Stimulated activated CD4-positive, alpha-beta T cell treated with anti-CD3 and anti-CD28 coated beads, Interleukin-15, amount 100 ng/mL, for 24 hours (primary cell): Measurements from ENCODE around the gene MC1R.
"Not testable (repeated sequence)": the region's sequence is repeated elsewhere in the genome, so short reads cannot be mapped to it uniquely, and the experiment has no call there.

Experiments
- DNase-seq: peaks from one replicate; pipeline ENCODE4 v3.0.0-alpha.2; 2020

MC1R gene

DNA sequence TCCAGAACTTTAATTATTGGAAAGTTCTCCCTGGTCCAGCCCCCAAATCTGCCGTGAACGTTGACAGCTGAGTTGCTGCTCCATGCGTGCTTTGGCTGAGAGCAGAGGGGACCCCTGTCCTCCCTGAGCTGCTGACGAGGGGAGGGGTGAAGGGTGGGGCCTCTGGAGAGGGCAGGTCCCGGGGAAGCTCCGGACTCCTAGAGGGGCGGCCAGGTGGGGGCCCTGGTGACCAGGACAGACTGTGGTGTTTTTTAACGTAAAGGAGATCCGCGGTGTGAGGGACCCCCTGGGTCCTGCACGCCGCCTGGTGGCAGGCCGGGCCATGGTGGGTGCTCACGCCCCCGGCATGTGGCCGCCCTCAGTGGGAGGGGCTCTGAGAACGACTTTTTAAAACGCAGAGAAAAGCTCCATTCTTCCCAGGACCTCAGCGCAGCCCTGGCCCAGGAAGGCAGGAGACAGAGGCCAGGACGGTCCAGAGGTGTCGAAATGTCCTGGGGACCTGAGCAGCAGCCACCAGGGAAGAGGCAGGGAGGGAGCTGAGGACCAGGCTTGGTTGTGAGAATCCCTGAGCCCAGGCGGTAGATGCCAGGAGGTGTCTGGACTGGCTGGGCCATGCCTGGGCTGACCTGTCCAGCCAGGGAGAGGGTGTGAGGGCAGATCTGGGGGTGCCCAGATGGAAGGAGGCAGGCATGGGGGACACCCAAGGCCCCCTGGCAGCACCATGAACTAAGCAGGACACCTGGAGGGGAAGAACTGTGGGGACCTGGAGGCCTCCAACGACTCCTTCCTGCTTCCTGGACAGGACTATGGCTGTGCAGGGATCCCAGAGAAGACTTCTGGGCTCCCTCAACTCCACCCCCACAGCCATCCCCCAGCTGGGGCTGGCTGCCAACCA is at the start of gene MC1R:
Gene MC1R, plus strand, starts transcription at position 410 of the 895 bp plus-strand sequence. Its CDS starts 397 bp downstream, at position 807.
- peak; percentile 41 for DNase-seq

DNA sequence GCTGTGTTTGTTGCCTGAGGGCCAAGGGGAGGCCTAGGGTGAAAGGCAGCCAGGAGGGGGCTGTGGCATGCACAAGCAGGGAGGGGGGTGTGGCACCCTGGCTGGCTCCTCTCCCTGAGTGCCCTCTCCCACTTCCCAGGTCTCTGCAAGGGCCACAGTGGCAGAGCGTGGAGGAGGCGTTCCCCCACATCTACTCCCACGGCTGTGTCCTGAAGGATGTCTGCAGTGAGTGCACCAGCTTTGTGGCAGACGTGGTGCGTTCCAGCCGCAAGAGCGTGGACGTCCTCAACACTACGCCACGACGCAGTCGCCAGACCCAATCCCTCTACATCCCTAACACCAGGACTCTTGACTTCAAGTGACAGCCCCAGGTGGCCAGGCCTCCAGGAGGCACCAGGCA is 48.8 kb upstream of the MC1R start:
- DNase-seq = no peak

DNA sequence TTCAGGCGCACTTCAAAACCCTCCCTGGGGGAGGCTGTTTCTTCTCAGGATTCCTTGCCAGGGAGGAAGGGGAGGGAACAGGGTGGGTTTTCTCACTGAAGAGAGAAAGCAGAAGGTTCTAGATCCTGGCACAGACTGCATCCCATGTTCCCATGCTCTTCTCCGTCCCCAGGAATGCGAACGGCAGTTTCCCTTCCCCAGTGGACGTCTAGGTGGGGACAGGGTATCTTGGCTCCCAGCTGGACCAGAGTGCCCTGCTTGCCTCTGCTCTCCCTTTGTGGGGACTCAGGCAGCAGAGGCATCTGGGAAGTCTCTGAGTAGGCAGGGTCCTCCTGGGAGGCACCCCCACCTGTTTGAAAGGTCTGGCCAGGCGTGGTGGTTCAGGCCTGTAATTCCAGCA is 48.2 kb upstream of the MC1R start:
- no peak for DNase-seq

DNA sequence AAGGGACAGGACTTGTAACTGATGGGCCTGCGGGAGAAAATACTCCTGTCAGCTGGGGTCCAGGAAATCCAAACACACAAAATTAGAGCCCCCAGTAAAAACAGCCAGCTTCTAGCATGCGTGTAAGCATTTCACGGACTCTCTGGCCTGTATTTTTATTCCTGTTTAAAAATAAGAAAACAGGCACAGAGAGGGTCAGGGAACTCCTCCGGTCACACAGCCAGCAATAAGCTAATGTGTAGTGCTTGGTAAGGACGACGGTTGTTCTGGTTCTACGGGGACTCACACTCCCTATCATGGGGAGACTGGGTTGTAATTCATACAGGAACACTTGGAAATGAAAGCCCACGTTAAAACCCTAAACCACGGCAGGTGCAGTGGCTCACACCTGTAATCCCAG is 46.8 kb upstream of the MC1R start:
- DNase-seq = no peak

DNA sequence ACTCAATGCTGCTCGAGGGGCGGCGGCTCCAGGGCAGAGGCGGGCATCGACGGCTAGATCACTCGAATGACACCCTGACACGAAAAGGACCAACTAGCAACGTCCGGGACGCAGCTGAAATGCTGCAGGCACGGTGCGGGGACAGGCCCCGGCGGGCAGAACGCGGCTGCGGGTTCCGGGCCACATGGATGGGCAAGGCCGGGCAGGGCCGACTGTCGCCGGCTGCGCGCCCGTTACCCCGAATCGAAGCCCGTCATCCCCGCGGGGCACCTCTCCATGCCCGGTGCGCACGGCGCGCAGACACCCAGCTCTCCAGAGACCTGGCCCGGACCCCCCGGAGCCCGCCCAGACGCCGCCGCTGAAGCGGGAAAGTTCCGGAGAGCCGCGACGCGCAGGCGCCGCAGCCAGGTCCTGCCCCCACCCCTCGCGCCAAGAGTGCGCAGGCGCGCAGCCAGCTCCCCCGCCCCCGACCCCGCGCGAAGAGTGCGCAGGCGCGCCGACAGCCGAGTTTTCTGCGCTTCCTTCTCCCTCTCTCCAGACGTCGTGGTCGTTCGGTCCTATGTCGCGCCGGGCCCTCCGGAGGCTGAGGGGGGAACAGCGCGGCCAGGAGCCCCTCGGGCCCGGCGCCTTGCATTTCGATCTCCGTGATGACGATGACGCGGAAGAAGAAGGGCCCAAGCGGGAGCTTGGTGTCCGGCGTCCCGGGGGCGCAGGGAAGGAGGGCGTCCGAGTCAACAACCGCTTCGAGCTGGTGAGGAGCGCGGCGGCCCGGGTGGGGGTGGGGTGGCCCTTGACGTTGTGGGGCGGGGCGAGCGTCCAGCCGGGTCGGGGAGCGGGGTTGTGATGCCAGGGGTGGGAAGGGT is 45.3 kb upstream of the MC1R start, which contains the start of gene TCF25:
Gene TCF25, plus strand, starts transcription at position 484 of the 863 bp plus-strand sequence. Its CDS starts 76 bp downstream, at position 560.
- DNase-seq = peak; percentile 89

DNA sequence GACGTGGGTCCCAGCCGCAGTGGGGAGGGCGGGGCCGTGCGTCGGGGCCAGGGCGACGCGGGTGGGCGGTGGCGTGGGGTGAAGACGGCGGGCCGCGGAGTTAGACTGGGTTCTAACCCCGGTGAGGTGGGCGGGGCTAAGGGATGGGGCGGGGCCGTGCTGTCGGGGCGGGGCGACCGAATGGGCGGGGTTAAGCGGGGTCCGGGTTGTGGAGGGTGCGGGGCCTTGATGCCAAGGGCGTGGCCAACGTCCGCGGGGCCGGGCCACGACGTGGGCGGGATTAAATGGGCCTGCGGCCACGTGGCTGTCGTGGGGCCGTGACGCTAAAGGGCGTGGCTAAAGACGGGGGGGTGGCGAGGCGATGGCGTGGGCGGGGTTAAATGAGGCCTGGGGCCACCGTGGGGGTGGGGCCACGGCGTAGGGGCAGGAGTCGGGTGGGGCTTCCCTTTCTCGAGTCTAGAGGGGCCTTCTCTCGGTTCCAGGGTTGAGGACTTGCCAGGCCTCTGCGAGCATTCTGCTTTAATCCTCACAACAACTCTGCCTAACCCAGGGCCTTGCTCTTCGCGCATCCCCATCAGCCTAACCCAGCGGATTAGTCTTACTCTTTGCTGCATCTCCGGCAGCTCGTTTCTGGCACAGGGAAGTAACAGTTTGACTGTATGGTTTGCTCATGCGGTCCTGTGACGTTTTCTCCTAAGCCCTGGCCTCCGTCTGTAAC is 44.5 kb upstream of the MC1R start:
- DNase-seq = peak; percentile 97

DNA sequence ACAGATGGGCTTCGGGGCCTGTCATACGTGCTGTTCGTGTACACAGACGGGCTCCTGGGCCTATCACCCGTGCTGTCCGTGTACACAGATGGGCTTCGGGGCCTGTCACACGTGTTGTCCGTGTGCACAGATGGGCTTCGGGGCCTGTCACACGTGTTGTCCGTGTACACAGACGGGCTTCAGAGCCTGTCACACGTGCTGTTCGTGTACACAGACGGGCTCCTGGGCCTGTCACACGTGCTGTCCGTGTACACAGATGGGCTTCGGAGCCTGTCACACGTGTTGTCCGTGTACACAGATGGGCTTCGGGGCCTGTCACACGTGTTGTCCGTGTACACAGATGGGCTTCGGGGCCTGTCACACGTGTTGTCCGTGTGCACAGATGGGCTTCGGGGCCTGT is 39.5 kb upstream of the MC1R start:
- not testable (repeated sequence) for DNase-seq

DNA sequence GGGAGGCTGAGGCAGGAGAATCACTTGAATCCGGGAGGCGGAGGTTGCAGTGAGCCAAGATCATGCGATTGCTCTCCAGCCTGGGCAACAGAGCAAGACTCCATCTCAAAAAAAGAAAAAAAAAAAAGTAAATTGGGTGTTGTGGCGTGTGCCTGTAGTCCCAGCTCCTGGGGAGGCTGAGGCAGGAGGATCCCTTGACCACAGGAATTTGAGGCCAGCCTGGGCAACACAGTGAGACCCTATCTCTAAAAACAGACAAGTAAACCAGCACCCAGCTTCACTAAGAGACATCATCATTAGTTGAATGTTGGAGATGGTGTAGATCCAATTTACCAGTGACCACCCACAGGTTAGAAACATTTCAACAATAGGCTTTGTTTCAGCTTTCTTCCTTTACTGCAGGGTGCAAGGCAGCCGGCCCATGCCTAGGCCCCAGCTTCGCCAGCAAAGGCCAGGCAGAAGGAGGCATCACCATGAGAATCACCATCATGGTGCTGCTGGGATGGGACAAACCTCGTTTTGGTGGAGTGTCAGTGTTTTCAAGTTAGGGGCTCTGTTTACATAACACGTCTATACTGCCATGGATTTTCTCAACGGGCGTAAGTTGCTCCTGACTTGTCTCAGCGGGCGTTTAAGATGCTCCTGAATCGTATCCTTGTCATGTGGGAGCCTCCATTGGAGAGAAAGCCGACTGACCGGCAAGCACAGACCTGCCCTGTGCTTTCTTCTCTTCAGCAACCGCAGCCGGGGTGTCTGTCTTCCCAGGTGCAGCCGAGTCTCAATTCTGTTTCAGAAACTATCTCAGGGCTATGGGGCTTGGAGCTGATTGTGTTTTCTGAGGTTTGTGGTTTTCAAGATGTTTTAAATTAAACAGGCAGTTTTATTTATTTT is 37.9 kb upstream of the MC1R start:
- DNase-seq = no peak

DNA sequence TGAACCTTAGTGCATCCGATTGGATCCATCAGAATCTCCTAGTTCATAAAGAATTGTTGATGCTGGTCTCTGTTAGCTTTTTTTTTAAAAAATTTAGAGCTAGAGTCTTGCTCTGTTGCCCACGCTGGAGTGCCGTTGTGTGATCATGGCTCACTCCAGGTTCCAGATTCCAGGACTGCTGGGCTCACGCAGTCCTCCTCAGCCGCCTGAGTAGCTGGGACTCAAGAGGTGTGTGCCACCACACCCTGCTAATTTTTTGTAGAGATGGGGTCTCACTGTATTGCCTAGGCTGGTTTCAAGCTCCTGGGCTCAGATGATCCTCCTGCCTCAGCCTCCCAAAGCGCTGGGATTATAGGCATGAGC is 37.3 kb upstream of the MC1R start:
- DNase-seq = no peak

DNA sequence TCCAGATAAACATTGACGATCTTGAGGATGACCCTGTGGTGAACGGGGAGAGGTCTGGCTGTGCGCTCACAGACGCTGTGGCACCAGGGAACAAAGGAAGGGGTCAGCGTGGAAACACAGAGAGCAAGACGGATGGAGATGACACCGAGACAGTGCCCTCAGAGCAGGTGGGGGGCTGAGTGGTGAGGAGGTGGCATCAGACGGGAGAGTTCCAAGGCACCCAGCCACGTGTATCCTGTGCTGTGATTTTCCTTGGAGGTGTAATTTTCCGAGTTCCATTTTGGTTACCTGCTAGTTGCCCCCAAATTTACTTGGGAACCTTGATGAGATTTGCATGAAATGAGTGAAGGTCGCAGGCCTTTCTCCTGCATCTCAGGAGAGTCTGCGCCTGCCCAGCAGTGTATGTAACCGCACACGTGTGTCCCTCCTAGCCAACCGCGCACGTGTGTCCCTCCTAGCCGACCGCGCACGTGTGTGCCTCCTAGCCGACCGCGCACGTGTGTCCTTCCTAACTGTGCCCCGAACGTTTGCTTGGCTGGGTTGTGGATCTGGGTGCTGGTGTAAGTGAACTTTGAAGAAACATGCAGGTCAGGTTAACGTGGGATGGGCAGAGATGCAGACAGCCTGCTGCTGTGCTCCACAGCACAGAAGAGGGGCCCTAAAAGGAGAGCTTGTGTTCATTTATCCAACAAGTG is 35.2 kb upstream of the MC1R start:
- DNase-seq = no peak

DNA sequence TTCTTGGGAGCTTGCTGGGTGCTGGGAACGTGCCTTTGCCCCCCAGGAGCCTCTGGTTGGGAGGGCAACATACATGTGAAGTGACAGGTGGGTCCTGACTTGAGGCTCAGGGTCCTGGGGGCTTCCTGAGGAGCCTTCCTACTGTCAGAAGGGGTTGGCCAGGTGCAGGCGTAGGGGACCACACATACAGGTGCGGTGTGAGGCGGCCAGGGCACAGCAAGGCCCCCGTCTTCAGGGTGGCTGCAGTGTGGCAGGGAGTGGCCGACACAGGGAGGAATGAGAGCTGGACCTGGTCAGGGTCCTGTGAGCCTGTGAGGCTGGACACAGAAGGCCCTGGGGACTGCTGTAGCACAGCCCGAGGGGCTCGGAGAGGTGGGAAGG is 34.6 kb upstream of the MC1R start:
- no peak for DNase-seq

DNA sequence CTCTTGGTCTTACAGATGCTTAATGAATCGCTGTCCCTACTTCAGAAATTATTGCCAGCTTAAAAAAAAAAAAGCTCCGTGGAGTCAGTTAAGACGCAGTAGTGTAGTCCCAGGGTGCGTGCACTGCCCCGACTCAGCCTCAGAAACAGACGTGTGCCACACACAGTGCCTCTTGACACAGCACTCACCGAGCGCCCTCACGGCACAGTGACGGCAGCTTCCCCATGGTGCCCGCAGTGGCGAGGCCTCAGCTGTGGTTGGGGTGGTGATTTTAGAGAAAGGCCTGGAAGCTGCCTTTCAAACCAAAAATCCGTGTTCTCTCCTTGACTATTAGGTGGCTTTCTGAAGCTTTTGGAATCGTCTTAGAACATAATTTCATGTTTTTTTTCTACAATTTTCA is 31.4 kb upstream of the MC1R start:
- no peak for DNase-seq

DNA sequence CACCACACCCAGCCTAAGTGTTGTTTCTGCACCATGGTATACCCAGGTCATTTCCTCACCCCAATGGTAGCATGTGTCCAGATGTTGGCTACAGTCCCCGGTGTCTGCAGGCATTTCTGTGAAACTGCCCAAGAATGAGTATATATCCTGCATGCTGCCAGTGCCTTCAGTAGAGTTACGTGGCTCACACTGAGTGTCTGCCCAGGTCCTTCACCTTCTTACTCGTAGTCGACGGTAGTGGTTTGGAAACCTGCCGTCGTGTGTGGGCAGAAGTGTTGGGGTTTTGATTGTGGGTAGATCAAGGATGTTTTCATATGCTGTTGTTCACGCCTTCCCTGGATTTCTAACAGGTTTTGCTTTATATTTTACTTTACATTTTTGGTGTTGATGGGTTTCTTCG is 28.5 kb upstream of the MC1R start:
- DNase-seq = peak; percentile 60

DNA sequence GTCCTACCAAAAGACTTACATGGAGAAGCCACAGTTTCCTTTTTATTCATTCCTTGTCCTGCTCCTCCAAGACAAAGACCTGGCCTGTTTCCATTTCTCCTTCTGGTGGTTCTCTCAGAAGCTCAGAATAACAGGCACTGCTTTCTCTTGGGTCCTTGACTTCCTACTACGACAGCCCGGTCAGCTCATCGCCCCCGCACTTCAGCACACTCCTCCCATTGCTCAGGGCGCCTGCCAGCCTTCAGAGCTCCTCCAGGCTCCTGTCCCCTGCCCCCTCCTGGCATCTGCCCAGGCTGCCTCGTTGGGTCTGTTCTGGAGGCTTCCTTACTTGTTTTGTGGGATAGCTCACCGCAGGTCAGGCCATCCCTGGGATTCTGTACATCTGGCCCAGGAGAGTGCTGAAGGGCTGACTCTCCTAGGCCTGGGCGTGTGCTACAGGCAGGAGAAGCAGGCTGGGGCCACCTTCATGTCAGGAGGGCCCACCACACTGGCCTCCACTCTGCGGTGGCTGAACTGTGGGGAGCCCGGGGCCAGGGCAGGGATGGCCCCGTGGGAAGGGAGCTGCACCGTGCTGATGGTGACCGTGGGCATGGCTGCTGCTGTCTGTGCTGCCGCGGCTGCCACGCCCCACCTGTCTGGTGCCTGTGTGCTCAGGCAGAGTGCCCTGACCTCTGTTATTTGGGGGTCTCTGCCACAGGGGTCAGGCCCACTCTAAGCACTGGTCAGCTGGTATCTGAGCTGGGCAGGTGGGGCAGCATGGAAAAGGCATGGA is 27.6 kb upstream of the MC1R start:
- no peak for DNase-seq

DNA sequence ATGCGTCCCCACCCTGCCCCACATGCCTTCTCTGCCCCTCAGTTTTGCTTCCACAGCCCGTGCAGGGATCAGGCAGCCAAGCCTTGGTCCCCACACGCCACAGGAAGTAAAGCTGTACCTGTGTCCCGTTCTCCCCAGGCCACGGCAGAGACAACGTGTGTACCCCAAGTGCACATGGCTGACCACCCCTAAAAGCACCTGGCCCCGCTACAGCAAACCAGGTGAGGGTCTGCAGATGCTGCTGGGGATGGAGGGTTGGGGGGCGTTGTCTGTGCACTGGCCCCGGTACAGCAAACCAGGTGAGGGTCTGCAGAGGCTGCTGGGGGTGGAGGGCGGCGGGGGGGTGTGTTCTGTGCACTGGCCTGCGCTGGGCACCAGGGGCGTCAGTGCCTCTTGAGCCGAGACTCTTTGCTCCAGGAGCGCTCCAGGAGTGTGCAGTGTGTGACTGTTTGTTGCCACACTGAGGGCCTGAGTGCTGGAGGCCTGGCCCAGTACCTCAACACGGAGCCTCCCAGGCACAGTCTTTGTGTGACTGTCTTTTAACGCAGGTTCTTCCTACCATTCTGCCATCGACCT is 26.5 kb upstream of the MC1R start:
- DNase-seq = no peak

DNA sequence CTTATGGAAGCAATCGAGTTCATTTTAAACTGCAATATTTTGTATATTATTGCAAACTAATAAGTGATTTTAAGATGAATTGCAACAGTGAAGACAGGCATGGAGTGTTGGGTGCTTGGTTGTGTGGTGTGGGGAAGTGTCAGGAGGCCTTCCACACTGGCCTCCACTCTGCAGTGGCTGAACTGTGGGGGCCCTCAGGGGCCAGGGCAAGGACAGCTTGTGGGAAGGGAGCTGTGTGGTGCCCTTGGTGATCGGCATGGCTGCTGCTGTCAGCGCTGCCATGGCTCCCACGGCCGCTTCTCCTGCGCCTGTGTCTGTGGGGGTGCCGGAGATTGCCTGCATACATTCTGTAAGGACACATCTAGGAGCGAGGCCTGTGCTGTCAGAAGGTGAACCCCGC is 26.0 kb upstream of the MC1R start:
- no peak for DNase-seq

DNA sequence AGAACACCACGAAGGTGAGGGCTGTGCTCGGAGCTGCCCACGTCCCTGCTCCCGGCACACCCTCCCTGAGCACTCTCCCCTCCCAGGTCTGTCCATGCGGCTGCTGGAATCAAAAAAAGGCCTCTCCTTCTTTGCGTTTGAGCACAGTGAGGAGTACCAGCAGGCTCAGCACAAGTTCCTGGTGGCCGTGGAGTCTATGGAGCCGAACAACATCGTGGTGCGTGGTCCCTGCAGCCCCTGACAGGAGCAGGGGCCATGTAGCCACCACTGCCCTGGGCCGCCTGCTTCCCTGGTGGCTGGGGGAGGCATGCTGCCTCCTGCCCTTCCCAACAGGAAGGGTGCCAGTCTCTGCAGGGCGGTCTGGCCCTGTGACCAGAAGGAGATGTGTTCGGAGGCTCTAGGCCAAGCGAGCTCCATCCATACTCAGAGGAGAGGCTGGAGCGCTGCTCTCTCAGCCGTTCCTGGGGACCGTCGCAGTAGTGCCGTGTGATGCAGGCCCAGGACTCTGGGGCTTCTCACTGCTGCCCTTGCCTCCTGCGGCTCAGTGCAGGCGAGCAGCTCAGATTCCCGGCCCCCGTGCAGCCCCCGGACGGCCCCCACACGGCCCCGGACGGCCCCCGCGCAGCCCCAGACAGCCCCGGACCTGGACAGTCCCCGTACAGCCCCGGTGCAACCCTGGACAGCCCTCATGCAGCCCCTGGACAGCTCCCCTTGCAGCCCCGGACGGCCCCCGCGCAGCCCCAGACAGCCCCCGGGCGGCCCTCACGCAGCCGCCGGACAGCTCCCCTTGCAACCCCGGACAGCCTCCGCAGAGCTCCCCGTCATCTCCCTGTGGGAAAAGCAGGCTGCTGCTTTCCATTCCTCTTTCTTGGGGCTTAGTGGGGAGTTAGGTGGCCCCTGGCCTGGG is 24.8 kb upstream of the MC1R start:
- no peak for DNase-seq

DNA sequence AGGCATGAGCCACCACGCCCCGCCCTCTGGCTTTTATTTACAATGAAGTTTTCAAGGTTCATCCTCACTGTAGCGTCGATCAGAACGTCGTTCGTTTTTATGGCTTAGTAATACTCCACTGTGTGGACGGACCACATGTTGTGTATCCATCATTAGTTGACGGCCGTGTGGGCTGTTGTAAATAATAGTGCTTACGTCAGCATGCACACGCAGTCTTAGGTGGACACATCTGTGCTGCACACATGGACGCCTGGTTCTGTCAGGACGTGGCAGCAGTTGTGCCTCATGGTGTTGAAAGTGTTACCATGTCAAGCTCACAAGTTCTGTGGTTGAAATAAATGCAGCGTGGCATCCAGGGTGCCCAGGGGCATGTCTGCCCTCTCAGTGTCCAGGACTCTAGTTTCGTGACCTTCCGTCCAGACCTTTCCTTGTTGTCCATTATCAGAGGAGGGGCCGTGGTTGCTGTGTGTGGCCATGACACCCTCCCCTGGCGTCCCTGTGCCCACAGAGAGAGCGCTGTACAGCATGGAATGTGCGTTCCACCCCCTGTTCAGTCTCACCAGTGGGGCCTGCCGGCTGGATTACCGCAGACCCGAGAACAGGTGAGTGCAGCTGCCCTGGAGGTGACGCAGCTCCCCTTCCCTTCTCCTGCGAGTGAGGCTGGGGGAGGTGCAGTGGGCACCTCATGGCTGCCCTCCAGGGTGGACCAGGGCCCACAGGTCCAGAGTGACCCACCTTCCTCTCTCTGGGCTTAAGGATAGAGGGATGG is 23.0 kb upstream of the MC1R start:
- DNase-seq = no peak
